NCI-H1694 (cell line): ENCODE measurements around the gene TNFRSF25.

ENCODE experiments used
- DNase-seq: peaks from one replicate; lab custom pipeline; 2025; lab: John Stamatoyannopoulos, UW

Gene TNFRSF25

DNA sequence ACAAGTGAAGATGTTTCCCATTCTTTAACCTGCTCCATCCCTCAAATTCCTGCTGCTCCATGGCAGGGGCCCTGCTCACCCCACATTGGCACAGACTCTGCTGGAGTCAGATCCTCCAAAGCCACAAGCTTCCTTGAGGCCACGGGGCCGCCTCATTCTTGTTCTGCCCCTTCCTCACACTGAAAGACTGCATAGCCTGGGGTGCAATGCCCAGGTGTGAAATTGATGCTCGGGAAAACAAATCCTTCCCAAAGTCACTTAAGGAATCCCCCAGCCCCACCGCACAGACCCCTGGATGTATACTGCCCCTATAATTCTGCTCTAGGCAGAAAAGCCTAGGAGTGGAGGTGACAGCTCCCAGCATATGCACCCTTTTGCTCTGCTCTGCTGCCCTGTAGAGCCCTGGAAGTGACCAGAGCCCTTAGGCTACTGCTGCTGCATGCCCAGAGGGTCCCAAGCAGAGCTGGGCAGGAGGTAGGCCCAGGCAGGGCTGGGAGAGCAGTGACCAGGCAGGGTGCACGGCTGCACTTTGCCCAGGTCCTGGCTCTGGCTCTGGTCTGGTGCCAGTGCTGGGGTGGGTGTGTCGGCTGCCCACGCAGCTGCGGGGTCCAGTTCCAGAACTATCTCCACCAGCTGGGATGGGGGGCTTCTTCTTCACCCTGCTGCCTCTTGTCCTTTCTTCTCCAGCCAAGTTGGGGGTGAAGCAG is 47.9 kb downstream of the TNFRSF25 start:
- DNase-seq: no peak

- DNase-seq: no peak
Observed at GRCh38 chr1:6416906-6417305, 49.1 kb downstream of the TNFRSF25 start.

DNA sequence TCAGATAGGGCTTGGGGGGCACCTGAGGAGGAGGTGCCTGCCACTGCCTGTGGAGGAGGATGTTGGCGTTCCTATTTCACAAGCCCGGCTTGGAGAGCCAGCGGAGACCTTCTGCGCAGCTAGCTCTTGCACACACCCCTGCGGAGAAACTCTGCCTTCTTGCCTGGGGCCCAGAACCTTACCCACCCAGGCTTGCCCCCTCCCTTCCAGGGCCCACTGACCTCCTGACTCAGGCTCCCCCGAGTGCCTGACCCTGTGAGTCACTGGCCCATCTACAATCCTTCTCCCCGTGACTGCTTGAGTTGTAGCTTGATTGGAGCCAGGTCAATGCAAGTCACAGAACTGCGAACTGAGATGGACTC is 49.7 kb downstream of the TNFRSF25 start:
- no peak for DNase-seq

- DNase-seq: no peak
Observed at GRCh38 chr1:6414881-6415626, 50.9 kb downstream of the TNFRSF25 start.

DNA sequence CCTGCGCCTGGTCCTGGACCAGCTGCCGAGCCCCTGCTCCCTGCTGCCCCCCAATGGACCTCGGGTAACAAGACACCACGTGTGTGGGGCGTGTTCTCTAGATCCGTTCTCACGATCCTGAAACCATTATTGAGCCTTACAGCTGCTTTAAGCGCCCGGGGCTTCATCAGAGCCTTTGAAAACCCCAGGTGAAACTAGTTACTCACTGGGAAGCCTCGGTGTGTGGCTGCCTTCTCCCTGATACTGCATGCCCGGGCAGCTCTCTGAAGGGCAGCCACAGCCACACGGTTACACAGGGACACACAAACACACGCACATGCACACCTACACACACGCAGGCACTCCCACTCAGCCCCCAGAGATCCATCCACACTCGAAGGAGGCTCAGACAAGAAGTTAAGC is 51.5 kb downstream of the TNFRSF25 start:
- DNase-seq: no peak

DNA sequence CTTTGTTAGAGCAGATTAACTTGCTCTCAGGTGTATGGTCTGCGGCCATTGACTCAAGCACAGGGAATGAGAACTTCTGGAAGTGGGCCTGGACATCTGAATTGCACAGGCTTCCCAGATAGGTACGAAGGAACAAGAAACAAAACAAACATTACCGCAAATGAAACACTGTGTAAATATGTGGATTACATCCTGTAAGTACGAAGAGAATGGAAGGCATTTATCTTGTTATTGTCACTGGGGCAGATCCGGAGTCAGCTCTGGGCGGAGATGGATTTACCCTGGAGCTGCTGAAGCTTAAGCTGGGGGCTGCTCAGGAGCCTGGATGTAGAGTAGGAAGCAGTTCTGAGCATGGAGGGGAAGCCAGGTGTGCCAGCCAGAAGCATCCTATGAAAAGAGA is 53.1 kb downstream of the TNFRSF25 start:
- no peak for DNase-seq
